Muscle of leg (tissue), 11 donors: ENCODE results near the gene CRYBA1. TPM values are rescaled to one million over a fixed set of nuclear protein-coding genes. Genes with fewer than 3 reads are reported as not detected.

Experiments
- DNase-seq: peaks from one replicate; pipeline ENCODE4 v3.0.0; 2013
- H3K27ac ChIP-seq: one replicate; pipeline ENCODE4 v1.5.1; 2013; ENCODE audit warnings: mild to moderate bottlenecking, low read length, control low read depth
- H3K27me3 ChIP-seq: one replicate; pipeline ENCODE4 v1.6.1; 2013; ENCODE audit warnings: low read length; ENCODE audit not compliant: control insufficient read depth, insufficient read depth
- H3K36me3 ChIP-seq: one replicate; pipeline ENCODE4 v1.6.1; 2013; ENCODE audit warnings: low read length; ENCODE audit not compliant: control insufficient read depth, insufficient read depth
- H3K4me1 ChIP-seq: one replicate; pipeline ENCODE4 v1.6.1; 2013; ENCODE audit warnings: low read length; ENCODE audit not compliant: control insufficient read depth, insufficient read depth
- H3K4me3 ChIP-seq: one replicate; pipeline ENCODE4 v1.5.1; 2013; ENCODE audit warnings: low read length, control low read depth
- H3K9me3 ChIP-seq: replicated peaks from 2 replicates; pipeline ENCODE4 v1.6.1; 2013; ENCODE audit warnings: low read depth, low read length; ENCODE audit not compliant: control insufficient read depth
- WGBS: methylation state at CpG from one replicate; pipeline ENCODE4 v1.1.5; 2013; ENCODE audit warnings: missing lambda C conversion rate; ENCODE audit not compliant: insufficient coverage; 5-methylcytosine and 5-hydroxymethylcytosine counted together
- polyA plus RNA-seq, 8 donors: library from polyadenylated mRNA; unstranded; fragments of 120-200 nt; gene quantifications; one replicate each; pipeline versions ENCODE4 v1.2.1 to v1.2.3, GENCODE V29; 2013; ENCODE audit warnings: inconsistent platforms in 1 of 8, low replicate concordance in 1 of 8; ENCODE audit not compliant: insufficient read length in 8 of 8, insufficient read depth in 1 of 8
- total RNA-seq: library from RNA; stranded (reverse); fragments of 120-200 nt; gene quantifications from one replicate; pipeline ENCODE4 v1.2.4, GENCODE V29; 2013

Gene CRYBA1
- total and polyA plus RNA-seq, 9 donors: not detected

GRCh38 chr17:29235904-29236303, 10.8 kb upstream of the CRYBA1 start:
- no peak overlapping the region for H3K27ac ChIP-seq
- no peaks in the 10 kb centered on the region for H3K4me1 ChIP-seq
- no peaks in the 10 kb centered on the region for H3K36me3 ChIP-seq
- H3K9me3 ChIP-seq: no peaks in the 10 kb centered on the region
- whole genome bisulfite sequencing: no CpG with 5 or more reads among the region's 3 CpGs
- H3K4me3 ChIP-seq: no peak overlapping the region
- no peaks in the 10 kb centered on the region for H3K27me3 ChIP-seq
- DNase-seq: no peak

- no peak overlapping the region for H3K27ac ChIP-seq
- no peaks in the 10 kb centered on the region for H3K4me1 ChIP-seq
- no peaks in the 10 kb centered on the region for H3K27me3 ChIP-seq
- DNase-seq: no peak
- H3K4me3 ChIP-seq: no peak overlapping the region
- H3K36me3 ChIP-seq: no peaks in the 10 kb centered on the region
- 92% methylated on average over 3 of the region's 3 CpGs for WGBS
- no peaks in the 10 kb centered on the region for H3K9me3 ChIP-seq
Measured at GRCh38 chr17:29237476-29238132, 9.1 kb upstream of the CRYBA1 start.

DNA sequence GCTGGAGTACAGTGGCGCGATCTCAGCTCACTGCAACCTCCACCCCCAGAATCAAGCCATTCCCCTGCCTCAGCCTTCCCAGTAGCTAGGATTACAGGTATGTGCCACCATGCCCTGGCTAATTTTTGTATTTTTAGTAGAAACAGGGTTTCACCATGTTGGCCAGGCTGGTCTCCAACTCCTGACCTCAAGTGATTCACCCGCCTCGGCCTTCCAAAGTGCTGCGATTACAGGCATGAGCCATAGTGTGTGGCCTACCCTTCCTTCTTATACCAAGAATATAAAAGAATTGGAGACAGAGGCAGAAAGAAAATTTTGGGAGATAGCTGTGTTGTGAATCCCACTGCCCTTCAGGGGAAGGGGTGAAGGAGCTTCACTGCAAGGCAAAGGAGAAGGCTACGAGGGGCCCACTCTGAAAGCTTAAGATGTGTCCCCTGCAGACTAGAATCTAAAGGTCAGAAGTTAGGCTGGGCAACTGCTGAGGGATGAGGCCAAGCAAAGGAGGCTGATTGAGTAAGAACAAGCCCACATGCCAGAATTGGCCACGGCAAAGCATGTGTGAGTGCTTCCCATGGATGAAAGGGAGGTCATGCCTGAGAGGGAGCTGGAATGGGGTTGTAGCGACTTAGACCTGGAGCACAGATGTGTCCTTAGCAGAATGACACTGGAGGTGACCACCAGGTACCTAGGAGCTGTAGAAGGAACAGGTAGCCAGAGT, 8.4 kb upstream of the CRYBA1 start:
- H3K27me3 ChIP-seq: no peaks in the 10 kb centered on the region
- no peak for DNase-seq
- no peak overlapping the region for H3K27ac ChIP-seq
- H3K4me1 ChIP-seq: no peaks in the 10 kb centered on the region
- 78% methylated on average over 3 of the region's 8 CpGs for WGBS
- no peaks in the 10 kb centered on the region for H3K9me3 ChIP-seq
- no peak overlapping the region for H3K4me3 ChIP-seq
- H3K36me3 ChIP-seq: no peaks in the 10 kb centered on the region

- Histone ChIP-seq H3K27ac (no peak overlapping the region), H3K27me3 (no peaks in the 10 kb centered on the region), H3K4me3 (no peak overlapping the region), H3K36me3 (no peaks in the 10 kb centered on the region), H3K4me1 (no peaks in the 10 kb centered on the region), H3K9me3 (no peaks in the 10 kb centered on the region)
- no CpG with 5 or more reads among the region's 2 CpGs for WGBS
- no peak for DNase-seq
Measured at GRCh38 chr17:29240477-29240876, 6.2 kb upstream of the CRYBA1 start.

DNA sequence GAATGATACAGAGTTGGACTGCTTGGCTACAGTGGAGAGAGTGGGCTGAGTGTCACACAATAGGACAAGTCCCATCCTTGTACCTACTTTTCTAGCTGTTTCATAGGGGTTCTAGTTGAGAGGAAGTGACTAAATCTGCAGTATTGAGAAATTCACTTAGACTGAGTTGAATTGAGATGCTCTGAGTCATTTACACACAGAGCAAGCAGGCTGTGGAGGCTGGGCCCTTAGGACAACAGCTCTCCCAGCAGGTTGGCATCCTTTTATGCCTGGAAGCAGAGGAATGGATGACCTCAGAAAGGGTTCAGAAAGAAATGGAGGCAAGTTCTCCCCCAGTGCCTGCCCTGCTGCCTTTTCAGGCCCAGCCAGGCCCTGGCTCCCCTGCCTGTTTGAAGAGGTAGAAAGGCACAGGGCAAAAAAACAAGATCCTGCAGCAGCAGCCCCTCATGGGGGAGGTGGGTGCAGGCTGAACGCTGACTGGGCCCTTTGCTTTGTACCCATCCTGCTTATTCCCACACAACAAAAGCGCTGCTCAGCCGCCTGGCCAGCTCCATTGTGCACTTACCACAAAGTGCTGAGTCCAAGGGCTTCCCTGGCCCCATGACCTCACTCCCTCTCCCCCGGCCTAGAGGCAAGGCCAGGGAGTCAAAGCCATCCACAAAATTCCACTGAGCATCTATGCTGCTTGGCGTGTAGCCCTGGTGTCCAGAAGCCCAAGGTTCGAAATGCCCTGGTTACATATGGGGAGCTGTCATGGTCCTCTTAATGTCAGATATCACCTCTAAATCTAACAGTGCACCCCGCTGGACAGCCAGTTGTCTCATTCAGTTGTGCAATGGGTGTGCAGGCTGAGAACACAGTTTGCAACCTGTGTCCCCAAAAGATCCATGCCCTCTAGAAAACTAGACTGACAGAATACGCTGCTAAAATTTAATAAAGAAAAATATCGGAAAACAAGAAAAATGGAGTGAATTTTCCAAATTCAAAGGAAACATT, 5.4 kb upstream of the CRYBA1 start:
- Histone ChIP-seq H3K36me3 (no peaks in the 10 kb centered on the region), H3K27me3 (no peaks in the 10 kb centered on the region), H3K4me1 (no peaks in the 10 kb centered on the region), H3K4me3 (no peak overlapping the region), H3K9me3 (no peaks in the 10 kb centered on the region), H3K27ac (no peak overlapping the region)
- no peak for DNase-seq
- 67% methylated on average over 4 of the region's 9 CpGs for WGBS

DNA sequence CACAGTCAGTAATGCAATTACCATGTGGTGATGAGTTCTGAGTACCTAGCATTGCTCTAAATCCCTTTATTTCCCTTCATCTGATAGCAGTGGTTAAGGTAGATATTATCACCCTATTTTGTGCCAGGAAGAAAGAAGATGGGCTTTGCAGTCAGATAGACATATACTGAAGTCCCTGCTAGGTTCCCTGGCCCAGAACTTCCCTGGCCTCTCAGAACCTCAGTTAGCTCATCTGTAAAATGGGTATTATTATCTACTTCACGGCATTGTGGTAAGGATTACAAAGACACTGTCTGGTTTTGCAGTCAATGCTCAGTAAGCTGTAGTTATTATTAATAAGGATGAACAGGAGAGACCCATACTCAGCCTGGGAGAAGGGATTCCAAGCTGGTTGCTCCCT, 4.6 kb upstream of the CRYBA1 start:
- no peaks in the 10 kb centered on the region for H3K27me3 ChIP-seq
- no peaks in the 10 kb centered on the region for H3K9me3 ChIP-seq
- WGBS: no CpG with 5 or more reads among the region's 1 CpG
- no peaks in the 10 kb centered on the region for H3K36me3 ChIP-seq
- no peak overlapping the region for H3K4me3 ChIP-seq
- H3K27ac ChIP-seq: no peak overlapping the region
- DNase-seq: no peak
- no peaks in the 10 kb centered on the region for H3K4me1 ChIP-seq

- H3K4me3 ChIP-seq: no peak overlapping the region
- H3K27ac ChIP-seq: no peak overlapping the region
- no peaks in the 10 kb centered on the region for H3K27me3 ChIP-seq
- no peaks in the 10 kb centered on the region for H3K9me3 ChIP-seq
- 96% methylated on average over 3 of the region's 6 CpGs for WGBS
- H3K36me3 ChIP-seq: no peaks in the 10 kb centered on the region
- H3K4me1 ChIP-seq: no peaks in the 10 kb centered on the region
- DNase-seq: no peak
Measured at GRCh38 chr17:29242790-29243189, 3.9 kb upstream of the CRYBA1 start.

- Histone ChIP-seq H3K27ac (no peak overlapping the region), H3K4me1 (no peaks in the 10 kb centered on the region), H3K36me3 (no peaks in the 10 kb centered on the region), H3K4me3 (no peak overlapping the region), H3K27me3 (no peaks in the 10 kb centered on the region), H3K9me3 (no peaks in the 10 kb centered on the region)
- no peak for DNase-seq
- 44% methylated on average over 3 of the region's 4 CpGs for WGBS
Measured at GRCh38 chr17:29243792-29244191, 2.9 kb upstream of the CRYBA1 start.

- Histone ChIP-seq H3K27me3 (no peaks in the 10 kb centered on the region), H3K4me1 (no peaks in the 10 kb centered on the region), H3K4me3 (no peak overlapping the region), H3K9me3 (no peaks in the 10 kb centered on the region), H3K36me3 (no peaks in the 10 kb centered on the region), H3K27ac (no peak overlapping the region)
- WGBS: 100% methylated on average over 1 of the region's 6 CpGs
- DNase-seq: no peak
Measured at GRCh38 chr17:29245401-29245800, 1.3 kb upstream of the CRYBA1 start.

DNA sequence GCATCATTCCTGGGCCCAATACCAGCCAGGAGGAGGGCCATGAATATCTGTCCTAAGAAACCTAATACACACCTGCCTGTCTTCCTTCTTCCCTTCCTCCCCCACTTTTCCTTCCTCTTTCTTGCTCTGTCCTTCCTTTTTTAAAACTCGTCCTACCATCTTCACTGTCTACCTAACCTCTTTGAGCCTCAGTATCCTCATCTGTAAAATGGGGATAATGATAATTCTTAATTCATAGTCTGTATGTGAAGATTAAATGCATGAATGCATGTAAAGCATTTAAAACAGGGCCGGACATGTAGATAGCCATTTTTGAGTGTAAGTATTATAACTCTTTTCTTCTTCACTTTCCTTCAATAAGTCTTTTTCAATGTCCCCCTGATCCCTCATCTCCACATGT, 560 bp downstream of the CRYBA1 start:
- Histone ChIP-seq H3K36me3 (no peaks in the 10 kb centered on the region), H3K27me3 (no peaks in the 10 kb centered on the region), H3K4me3 (no peak overlapping the region), H3K4me1 (no peaks in the 10 kb centered on the region), H3K9me3 (no peaks in the 10 kb centered on the region), H3K27ac (no peak overlapping the region)
- WGBS: no CpG with 5 or more reads among the region's 2 CpGs
- no peak for DNase-seq
